ENCODE results near the gene CEP290. TPM values are rescaled to one million over a fixed set of nuclear protein-coding genes. Genes with fewer than 3 reads are reported as not detected.

Gene CEP290, protein sequence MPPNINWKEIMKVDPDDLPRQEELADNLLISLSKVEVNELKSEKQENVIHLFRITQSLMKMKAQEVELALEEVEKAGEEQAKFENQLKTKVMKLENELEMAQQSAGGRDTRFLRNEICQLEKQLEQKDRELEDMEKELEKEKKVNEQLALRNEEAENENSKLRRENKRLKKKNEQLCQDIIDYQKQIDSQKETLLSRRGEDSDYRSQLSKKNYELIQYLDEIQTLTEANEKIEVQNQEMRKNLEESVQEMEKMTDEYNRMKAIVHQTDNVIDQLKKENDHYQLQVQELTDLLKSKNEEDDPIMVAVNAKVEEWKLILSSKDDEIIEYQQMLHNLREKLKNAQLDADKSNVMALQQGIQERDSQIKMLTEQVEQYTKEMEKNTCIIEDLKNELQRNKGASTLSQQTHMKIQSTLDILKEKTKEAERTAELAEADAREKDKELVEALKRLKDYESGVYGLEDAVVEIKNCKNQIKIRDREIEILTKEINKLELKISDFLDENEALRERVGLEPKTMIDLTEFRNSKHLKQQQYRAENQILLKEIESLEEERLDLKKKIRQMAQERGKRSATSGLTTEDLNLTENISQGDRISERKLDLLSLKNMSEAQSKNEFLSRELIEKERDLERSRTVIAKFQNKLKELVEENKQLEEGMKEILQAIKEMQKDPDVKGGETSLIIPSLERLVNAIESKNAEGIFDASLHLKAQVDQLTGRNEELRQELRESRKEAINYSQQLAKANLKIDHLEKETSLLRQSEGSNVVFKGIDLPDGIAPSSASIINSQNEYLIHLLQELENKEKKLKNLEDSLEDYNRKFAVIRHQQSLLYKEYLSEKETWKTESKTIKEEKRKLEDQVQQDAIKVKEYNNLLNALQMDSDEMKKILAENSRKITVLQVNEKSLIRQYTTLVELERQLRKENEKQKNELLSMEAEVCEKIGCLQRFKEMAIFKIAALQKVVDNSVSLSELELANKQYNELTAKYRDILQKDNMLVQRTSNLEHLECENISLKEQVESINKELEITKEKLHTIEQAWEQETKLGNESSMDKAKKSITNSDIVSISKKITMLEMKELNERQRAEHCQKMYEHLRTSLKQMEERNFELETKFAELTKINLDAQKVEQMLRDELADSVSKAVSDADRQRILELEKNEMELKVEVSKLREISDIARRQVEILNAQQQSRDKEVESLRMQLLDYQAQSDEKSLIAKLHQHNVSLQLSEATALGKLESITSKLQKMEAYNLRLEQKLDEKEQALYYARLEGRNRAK (N-terminal part only)
- 12.7 TPM for polyA plus RNA-seq (ENCODE audit: insufficient read length)

DNA sequence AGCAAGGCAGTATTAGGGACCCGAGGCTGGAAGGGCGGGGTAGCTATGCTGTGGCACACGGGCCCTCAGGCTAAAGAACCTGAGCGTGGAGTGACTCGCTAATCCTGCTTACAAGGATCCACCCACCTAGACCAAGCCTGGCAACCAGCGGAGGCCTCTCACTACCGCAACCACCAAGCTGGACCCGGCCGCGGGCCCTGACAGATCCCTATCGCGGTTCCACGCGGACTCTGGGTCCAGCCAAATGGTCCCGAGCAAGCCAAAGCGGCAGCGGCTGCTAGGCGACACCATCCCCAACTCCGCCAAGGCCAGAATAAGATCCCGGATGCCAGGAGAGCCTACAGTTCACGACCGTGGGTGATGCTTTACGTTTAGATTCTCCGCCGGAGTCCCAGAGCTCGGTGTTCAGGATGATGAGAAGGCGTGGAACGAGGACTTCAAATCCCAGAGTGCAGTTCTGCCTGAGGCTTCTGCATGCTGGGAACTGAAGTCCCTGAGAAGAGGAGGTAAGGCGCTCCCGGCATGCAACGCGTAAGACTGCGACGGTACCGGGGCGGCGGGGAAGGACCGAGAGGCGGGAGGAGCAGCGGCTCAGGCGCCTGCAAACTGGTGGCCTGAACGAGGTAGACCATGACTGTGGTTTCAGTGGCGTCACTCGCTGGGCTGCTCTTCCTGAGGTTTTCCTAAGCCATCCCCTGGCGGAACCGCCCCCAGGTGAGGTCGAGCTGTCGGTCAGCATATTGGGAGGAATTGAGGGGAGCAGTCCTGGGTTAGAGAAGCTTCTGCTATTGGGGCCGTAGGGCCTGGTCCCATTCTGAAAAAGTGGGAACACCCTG, at the start of gene CEP290, which contains the start of gene TMTC3:
TSS of gene CEP290 (minus strand) at position 315 of the 836 bp plus-strand sequence. CDS start 781 bp downstream, outside the sequence.
TSS of gene TMTC3 (plus strand) at position 534 of the 836 bp plus-strand sequence. CDS start 6,009 bp downstream, outside the sequence.
- DNase-seq (ENCODE audit: low read depth): peak; percentile 99

DNA sequence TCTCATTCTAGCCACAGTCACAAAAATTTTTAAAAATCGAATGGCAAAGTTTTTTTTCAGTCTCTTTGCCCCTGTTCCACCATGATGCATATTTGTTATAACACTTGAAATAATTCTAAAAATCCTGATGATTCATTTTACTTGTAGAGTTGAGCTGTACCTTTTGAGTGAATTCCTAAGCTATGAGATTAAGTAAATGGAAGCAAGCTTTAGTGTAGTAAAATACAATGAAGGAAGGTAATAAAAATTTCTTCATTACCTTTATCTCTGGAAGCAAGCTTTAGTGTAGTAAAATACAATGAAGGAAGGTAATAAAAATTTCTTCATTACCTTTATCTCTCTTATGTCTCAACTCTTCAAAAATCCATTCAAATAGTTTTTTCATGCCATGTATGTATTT, 46.3 kb upstream of the CEP290 start:
- DNase-seq (ENCODE audit: low read depth): no peak

DNA sequence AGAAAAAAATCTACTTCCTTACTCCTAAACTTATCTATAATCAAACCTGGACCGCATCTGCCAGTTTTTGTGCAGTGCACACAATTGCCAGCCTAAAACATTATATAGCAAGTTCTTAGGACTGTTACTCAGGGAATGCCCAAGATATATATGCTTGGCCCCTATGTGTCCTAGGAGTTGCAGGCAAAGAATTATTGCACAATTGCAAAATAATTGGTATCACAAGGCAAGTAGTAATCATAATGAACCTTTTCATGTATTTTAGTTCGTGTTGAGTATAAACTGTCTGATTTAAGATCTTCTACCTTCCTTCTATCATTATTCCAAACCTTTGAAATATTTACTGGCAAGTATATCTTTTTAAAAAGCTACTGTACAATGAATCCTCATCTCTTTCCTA, 45.7 kb upstream of the CEP290 start:
- no peak for DNase-seq (ENCODE audit: low read depth)

DNA sequence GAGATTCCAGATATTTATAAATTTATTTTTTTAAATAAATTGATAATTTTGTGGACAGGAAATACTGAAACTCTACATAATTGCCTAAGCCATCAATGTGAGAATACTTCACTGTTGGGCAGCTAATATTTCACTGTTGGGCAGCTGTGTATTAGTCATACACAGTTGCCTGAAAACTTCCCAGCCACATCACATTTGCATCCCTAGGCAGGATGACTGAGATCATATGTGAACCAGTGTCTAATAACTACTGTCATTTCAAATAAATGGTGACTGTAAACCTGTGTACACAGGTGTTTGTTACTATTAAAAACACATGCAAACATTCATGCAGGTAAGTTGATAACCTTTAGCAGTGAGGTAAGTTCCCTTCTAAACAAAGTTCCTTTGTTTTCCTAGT, 44.1 kb upstream of the CEP290 start:
- no peak for DNase-seq (ENCODE audit: low read depth)

DNA sequence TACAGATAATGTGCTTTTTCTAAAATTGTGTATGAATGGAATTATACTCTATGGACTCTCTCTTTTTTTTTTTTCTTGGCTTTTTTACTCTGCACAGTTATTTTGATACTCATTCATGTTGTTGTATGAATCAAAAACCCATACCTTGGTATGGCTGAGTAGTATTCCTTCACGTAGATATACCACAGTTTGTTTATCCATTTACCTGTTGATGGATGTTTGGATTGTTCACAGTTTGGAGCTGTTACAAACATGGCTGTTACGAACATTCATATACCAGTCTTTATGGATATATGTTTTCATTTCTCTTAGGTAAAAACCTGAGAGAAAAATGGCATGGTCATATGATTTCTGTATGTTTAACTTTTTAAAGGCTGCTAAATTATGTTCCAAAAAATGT, 43.4 kb upstream of the CEP290 start:
- DNase-seq (ENCODE audit: low read depth): no peak

DNA sequence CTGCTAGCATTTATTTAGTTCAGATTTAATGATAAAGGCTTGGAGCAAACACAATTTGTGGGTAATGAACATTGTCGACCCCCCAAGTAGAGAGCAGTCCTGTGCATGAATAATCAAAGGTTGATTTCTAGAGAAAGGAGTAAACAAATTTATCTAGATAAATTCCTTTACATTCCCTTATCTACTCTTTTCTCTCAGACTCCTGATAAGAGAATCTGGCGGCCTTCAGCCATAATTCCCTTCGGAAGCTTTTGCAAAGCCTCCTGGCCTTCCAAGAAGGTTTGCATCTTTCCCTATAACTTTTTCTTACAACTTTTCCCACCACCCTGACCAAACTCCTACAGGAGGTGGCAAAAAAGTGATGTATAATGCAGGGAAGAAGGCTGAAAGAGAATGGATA, 42.3 kb upstream of the CEP290 start:
- DNase-seq (ENCODE audit: low read depth): no peak

DNA sequence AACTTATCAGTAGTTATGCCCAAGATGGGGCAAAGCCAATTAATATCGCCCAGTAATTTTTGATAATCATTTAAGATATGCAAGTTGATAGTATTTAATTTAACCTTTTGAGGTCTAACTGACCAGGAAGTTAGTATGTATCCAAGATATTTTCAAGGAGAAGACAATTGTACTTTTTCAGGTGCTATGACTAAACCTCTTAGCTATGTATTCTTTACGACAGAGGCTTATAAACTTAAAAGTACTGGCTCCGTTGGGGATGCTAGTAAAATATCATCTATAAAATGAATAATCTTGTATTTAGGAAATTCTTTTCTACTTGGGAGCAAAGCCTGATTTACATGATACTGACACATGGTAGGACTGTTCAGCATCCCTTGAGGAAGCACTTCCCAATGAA, 40.5 kb upstream of the CEP290 start:
- no peak for DNase-seq (ENCODE audit: low read depth)

DNA sequence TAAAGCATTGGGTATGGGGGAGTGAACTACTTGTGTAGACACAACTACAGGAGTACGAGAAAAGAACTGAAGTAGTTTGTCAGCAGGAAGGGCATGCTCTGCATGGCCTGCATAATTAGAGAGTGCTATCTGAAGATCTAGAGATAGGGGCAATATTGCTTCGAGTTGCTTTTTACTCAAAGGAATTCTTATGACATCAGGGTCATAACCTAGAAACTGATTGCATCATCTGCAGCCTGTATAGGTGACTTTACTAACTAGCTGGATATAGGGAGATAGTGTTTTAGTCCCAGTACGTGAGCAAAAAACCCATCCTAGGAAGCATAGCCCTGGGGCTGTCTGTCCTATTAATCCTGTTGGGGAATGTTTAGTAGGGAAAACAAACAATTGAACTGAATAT, 40.0 kb upstream of the CEP290 start:
- DNase-seq (ENCODE audit: low read depth): no peak

DNA sequence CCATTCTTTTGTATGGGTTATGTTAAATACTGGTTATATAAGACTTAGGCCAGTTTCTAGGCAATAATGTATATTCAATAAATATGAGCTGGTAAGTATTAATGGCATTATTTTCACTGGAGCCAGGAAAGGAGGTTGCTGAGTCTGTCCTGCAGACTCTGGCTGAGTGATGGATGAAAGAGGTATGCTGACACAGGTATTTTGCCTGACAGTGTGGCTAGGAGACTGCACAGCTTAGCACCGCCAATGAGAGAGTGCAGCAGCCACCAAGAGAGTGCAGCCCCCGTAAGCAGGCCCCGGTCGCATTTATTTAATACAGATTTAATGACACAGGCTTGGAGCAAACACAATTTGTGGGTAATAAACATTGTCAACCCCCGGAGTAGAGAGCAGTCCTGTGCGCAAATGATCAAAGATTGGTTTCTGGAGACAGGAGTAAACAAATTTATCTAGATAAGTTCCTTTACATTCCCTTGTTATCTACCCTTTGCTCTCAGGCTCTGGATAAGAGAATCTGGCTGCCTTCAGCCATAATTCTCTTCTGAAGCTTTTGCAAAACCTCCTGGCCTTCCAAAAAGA, 37.6 kb upstream of the CEP290 start:
- no peak for DNase-seq (ENCODE audit: low read depth)

DNA sequence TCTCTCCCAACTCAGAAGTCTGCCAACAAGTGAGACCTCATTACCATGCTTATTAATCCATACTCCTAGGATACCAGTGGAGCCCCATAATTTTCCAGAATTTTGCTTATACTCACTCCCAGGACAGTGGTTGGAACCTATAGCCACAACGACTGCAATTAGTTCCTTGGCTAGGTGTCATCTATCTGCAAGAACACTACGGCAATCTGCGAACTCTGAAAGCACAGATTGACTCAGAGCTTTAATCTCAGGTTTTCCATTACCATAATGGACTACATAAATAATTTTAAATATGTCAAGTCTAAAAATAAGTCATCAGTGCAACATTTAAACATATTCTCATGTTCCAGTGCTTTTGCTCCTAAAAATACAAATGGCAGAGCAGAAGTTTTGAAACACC, 33.7 kb upstream of the CEP290 start:
- no peak for DNase-seq (ENCODE audit: low read depth)

DNA sequence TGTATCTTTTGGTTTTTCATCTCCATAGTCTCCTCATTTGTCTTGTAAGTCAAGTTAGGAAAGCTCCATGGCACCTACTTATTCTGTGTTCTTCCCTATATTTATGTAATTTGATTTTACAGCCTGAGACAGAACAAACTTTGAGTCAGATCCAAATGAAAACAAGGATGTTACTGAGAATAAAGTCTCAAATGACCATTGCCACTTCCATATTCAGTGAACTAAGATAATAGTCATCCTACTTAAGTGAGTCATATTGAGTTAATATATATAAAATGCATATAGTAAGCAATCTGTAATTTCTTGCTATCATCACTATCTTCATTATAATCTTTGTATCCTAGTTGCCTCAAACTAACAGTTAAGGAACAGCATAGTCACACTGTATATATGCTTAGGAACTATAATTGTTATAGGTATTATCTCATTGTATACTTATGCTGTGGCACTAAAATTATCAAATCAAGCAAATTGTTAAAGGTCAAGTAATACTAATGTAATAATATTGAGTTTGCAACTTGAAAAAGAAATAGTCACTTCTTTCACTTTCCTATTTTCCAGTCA, 31.0 kb upstream of the CEP290 start:
- no peak for DNase-seq (ENCODE audit: low read depth)

DNA sequence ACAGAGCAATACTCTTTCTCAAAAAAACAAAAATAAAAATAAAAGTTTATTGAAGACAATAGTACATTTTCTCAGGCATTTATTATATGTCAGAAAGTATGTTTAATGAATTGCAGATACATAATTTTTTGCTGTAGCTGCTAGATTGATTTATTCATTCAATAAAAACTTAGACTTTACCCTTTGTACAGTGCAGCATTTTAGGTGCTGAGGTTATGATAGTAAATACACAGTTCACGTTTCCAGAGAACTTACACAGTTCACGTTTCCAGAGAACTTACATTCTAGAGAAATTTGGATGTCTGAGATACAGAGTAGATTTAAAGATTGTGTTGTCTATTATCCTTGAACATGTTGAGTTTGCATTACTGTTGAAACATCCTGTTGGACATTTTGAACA, 25.5 kb upstream of the CEP290 start:
- no peak for DNase-seq (ENCODE audit: low read depth)

DNA sequence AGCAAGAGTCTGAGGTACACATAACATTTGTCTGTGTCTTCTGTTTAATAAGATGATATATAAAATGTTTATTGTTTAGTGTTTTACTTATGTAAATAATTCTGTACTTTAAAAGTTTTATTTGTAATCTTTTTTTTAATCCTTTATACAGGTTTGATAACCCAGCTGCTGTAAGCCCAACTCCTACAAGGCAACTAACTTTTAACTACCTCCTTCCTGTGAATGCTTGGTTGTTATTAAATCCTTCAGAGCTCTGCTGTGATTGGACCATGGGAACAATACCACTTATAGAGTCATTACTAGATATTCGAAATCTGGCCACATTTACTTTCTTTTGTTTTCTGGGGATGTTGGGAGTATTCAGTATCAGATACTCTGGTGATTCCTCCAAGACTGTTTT, 24.3 kb upstream of the CEP290 start:
- no peak for DNase-seq (ENCODE audit: low read depth)

DNA sequence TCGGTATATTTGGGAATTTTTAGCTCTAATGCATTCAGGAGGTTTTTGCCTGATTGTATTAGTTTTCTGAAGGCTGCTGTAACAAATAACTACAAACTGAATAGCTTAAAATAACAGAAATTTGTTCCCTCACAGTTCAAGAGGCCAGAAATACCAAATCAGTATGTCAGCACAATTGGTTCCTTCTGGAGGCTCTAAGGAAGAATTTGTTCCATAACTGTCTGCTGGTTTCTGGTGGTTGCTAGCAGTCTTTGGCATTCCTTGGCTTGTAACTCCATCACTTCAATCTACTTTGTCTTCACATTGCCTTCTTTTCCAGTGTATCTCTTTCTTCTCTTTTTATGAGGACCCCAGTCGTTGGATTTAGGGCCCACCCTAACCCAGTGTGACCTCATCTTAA, 21.5 kb upstream of the CEP290 start:
- no peak for DNase-seq (ENCODE audit: low read depth)

DNA sequence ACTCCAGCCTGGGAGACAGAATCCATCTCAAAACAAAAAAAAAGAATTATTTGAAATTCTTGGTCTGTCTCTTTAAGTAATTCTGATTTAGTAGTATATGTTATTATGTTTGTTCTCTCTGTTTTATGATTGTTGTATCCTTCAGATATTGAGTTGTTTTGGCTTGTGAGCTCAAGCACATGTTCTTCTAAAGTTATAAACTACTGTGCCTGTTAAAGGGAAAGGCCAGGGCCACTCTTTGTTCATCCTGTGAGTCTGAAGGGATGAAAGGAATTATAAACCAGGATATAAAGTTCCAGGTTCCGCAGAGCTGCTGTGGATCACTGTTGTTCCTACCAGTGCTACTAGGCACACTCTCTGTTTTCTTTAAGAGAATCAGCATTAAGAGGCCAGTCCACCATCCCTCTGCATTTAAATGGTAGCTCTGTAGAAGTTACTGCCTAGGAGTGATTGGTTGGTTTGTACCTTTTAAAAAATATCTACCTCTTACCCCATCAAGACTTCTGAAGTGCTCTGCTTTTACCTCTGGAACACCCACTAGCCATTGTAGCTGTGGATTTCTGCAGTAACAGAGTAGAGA, 14.3 kb upstream of the CEP290 start:
- no peak for DNase-seq (ENCODE audit: low read depth)

DNA sequence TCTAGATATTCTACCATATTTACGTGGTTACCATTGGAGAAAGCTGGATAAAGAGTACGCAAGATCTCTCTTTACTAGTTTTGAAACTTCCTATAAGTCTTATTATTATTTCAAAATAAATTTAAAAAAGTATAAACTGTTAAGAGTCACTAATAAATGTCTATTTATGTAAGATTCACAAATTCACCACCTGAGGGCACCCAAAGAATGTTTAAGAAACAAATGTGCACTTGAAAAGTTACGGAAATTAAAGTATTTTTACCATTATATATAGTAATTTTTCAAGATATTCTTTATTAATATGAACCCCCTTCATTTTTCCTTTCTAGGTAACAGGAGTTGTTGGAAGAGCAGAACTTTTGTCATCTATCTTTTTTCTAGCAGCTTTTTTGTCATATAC, 12.1 kb upstream of the CEP290 start:
- peak; percentile 6 for DNase-seq (ENCODE audit: low read depth)

DNA sequence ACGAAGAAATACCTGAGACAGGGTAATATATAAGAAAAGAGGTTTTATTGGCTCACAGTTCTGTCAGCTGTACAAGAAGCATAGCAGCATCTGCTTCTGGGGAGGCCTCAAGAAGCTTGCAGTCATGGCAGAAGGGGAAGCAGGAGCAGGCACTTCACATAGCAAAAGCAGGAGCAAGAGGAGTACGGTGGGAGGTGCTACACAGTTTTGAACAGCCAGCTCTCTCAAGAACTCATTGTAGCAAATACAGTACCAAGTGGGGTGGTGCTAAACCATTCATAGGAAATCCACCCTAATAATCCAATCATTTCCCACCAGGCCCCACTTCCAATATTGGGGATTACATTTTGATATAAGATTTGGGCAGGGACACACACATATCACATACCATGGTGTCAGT, 8.2 kb upstream of the CEP290 start:
- no peak for DNase-seq (ENCODE audit: low read depth)

DNA sequence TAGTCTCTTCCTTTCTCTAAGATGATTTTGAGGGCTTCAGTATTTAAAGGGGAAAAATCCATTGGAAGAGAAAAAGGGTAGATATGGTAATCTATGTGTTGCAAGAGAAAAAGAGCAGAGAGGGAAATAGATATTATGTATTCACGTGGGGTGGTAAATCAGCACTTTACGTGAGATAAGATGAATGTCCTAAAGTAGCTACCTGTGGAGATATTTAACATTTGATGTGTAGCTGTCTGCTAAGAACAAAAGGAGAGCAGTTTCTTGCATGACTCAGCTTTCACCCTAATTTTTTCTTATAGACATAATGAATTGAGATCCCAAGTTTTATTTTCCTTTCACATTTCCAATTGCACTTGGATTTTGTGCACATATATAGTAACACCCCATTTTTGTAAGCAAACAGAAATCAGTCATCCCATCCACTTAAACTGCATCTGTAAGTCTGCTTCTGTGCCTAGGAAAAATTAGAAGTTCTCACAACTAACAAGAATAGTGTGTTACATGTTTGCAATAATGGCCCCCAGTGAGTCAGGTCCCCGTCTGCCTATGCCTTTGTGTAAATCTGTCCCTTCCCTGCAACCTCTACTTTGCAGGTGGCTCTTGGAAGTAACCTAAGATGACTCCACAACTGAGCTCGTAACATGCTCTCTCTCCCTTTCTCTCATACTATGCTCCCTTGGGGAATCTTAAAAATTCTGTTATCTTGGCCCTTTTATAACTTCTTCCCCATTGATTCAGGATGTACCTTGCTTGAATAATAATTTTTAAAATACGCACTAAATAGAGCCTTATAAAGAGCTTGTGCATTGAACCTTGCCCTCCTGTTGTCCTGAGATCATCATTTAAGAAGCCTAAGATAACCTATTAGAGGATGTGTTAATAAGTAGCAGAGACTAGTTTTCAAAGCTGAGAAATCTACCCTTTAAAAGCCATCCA, 3.9 kb upstream of the CEP290 start:
- no peak for DNase-seq (ENCODE audit: low read depth)
